Fibroblast of lung (primary cell): ENCODE measurements around the gene ZNF653. TPM values are rescaled to one million over a fixed set of nuclear protein-coding genes. Genes with fewer than 3 reads are reported as not detected.

Experiments used
- DNase-seq, 2 donors: peaks; one replicate each; pipeline versions ENCODE4 v3.0.0 to v3.0.0-alpha.2; 2010; ENCODE audit warnings: low read depth in 2 of 2
- H2AFZ ChIP-seq: 2 replicates; pipeline ENCODE4 v1.5.1; 2012; ENCODE audit warnings: low read length, control low read depth, inconsistent platforms
- H3K27ac ChIP-seq: 2 replicates; pipeline ENCODE4 v1.5.1; 2011; ENCODE audit warnings: low read length, control low read depth; ENCODE audit not compliant: insufficient read depth
- H3K27me3 ChIP-seq: 2 replicates; pipeline ENCODE4 v1.5.1; 2011; ENCODE audit warnings: mild to moderate bottlenecking, low read length; ENCODE audit not compliant: control insufficient read depth, insufficient read depth
- H3K36me3 ChIP-seq: 2 replicates; pipeline ENCODE4 v1.5.1; 2011; ENCODE audit warnings: low read length; ENCODE audit not compliant: control insufficient read depth, insufficient read depth
- H3K4me1 ChIP-seq: 2 replicates; pipeline ENCODE4 v1.5.1; 2011; ENCODE audit warnings: low read length; ENCODE audit not compliant: control insufficient read depth, insufficient read depth; ENCODE audit errors: extremely low read depth
- H3K4me2 ChIP-seq: 2 replicates; pipeline ENCODE4 v1.5.1; 2011; ENCODE audit warnings: low read length, control low read depth; ENCODE audit not compliant: insufficient read depth; ENCODE audit errors: extremely low read depth
- H3K4me3 ChIP-seq, 4 experiments: fragments of 200-600 bp in 1 of 4; sonication (generic) in 1 of 4; replicated peaks in 1 of 4; 2 replicates each; pipeline ENCODE4 v1.5.1; 2011 to 2016; ENCODE audit warnings: low read length in 4 of 4, low read depth in 3 of 4, mild to moderate bottlenecking in 3 of 4, control low read depth in 2 of 4, inconsistent platforms in 1 of 4, mixed read lengths in 1 of 4; ENCODE audit not compliant: insufficient read depth in 1 of 4; ENCODE audit errors: control extremely low read depth in 1 of 4
- H3K79me2 ChIP-seq: 2 replicates; pipeline ENCODE4 v1.5.1; 2012; ENCODE audit warnings: mild to moderate bottlenecking, low read length, inconsistent platforms; ENCODE audit not compliant: control insufficient read depth, insufficient read depth
- H3K9ac ChIP-seq: 2 replicates; pipeline ENCODE4 v1.5.1; 2011; ENCODE audit warnings: mild to moderate bottlenecking, low read length, control low read depth; ENCODE audit not compliant: insufficient read depth
- H3K9me3 ChIP-seq: 2 replicates; pipeline ENCODE4 v1.5.1; 2012; ENCODE audit warnings: low read depth, low read length; ENCODE audit not compliant: control insufficient read depth, insufficient read depth
- H4K20me1 ChIP-seq: 2 replicates; pipeline ENCODE4 v1.5.1; 2011; ENCODE audit warnings: low read length; ENCODE audit not compliant: control insufficient read depth, insufficient read depth; ENCODE audit errors: extremely low read depth
- CTCF ChIP-seq, 2 donors: IDR thresholded peaks in 1 of 2; conservative IDR thresholded peaks in 1 of 2; 1 replicate in 1 of 2; 2 replicates in 1 of 2; pipeline ENCODE4 v1.5.1; 2011 to 2012; ENCODE audit warnings: low read length in 2 of 2, control low read depth in 1 of 2, inconsistent platforms in 1 of 2, low read depth in 1 of 2, mild to moderate bottlenecking in 1 of 2
- EZH2 ChIP-seq: IDR thresholded peaks from 2 replicates; pipeline ENCODE4 v1.5.1; 2012; ENCODE audit warnings: low read length, control low read depth, mild to moderate bottlenecking; ENCODE audit errors: missing control alignments
- polyA plus RNA-seq, 2 donors: library from polyadenylated mRNA; depleted of rRNA in 1 of 2; stranded (reverse) in 1 of 2; unstranded in 1 of 2; fragments of >200 nt; gene quantifications; 2 replicates each; pipeline ENCODE4 v1.2.1, GENCODE V29; 2011 to 2012; ENCODE audit warnings: missing spikeins in 1 of 2
- total RNA-seq: library from RNA; depleted of rRNA; stranded (reverse); fragments of >200 nt; gene quantifications from 2 replicates; pipeline ENCODE4 v1.2.1, GENCODE V29; 2014

ZNF653 gene
- total and polyA plus RNA-seq, 2 donors (not counting 1 experiment from before 2014, with no cell fraction given): 3.1 to 3.5 TPM

- Histone ChIP-seq H4K20me1 (no peaks in the 10 kb centered on the region), H3K4me1 (peaks cover 22% of the 10 kb centered on the region), H3K9me3 (no peaks in the 10 kb centered on the region), H3K27me3 (no peaks in the 10 kb centered on the region), H3K4me2 (no peak overlapping the region), H3K79me2 (peaks cover 4% of the 10 kb centered on the region), H3K4me3 (no peak overlapping the region), H3K9ac (no peak overlapping the region), H3K27ac (no peak overlapping the region), H2AFZ (no peak overlapping the region), H3K36me3 (no peaks in the 10 kb centered on the region)
- DNase-seq: peak; percentile 82 to 84
- TF ChIP-seq EZH2 (no peak), CTCF (conservative IDR thresholded peaks at IDR 0.05 in 1 of 2, IDR thresholded peaks at IDR 0.05 in 1 of 2; ENCODE audit: low read depth in 1 of 2, low read length in 2 of 2) (peak; percentile 24 to 32)
These were observed 24.8 kb upstream of the ZNF653 start for GRCh38 chr19:11530432-11530831.

- peaks cover 4% of the 10 kb centered on the region for H3K79me2 ChIP-seq
- H3K9ac ChIP-seq: peak within 1 kb of the TSS; percentile 62
- H3K4me2 ChIP-seq: peak within 1 kb of the TSS; percentile 94
- H2AFZ ChIP-seq: peak within 1 kb of the TSS; percentile 69
- no peaks in the 10 kb centered on the region for H3K9me3 ChIP-seq
- peak within 1 kb of the TSS; percentile 64 to 86 (median 74) for H3K4me3 ChIP-seq
- peak within 1 kb of the TSS; percentile 46 for H3K27ac ChIP-seq
- TF ChIP-seq EZH2: no peak
- no peak for TF ChIP-seq CTCF (conservative IDR thresholded peaks at IDR 0.05 in 1 of 2, IDR thresholded peaks at IDR 0.05 in 1 of 2; ENCODE audit: low read depth in 1 of 2, low read length in 2 of 2)
- H4K20me1 ChIP-seq: no peaks in the 10 kb centered on the region
- peak; percentile 98 for DNase-seq
- no peaks in the 10 kb centered on the region for H3K36me3 ChIP-seq
- H3K4me1 ChIP-seq: peaks cover 17% of the 10 kb centered on the region
- no peaks in the 10 kb centered on the region for H3K27me3 ChIP-seq
These were observed 23.1 kb upstream of the ZNF653 start, which contains the start of gene ECSIT for GRCh38 chr19:11528551-11529341. TSS of gene ECSIT (minus strand) at chr19:11529134. CDS start at chr19:11519170, 9,964 bp downstream.

DNA sequence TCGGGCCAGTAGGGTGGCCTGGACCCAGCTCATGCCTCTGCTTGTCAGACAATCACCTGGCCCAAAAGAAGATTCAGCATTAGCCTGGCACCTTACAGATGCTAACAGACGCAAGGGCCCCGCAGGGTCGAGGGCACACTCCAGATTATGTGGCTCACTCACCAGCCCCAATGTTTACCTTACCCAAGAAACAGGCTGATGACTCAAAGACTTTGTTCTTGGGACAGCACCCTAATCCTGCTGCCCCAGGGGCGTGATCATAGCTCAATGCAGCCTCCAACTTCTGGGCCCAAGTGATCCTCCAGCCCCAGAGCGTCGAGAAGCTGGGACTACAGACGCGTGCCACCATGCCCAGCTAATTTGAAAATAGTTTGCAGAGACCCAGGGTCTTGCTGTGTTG lies 13.5 kb upstream of the ZNF653 start:
- no peak overlapping the region for H3K4me2 ChIP-seq
- H3K27ac ChIP-seq: no peak overlapping the region
- H3K4me1 ChIP-seq: no peaks in the 10 kb centered on the region
- no peak overlapping the region for H3K4me3 ChIP-seq
- H3K9ac ChIP-seq: no peak overlapping the region
- no peak for TF ChIP-seq EZH2
- no peaks in the 10 kb centered on the region for H3K36me3 ChIP-seq
- no peak for DNase-seq
- H2AFZ ChIP-seq: no peak overlapping the region
- H4K20me1 ChIP-seq: no peaks in the 10 kb centered on the region
- no peaks in the 10 kb centered on the region for H3K79me2 ChIP-seq
- no peaks in the 10 kb centered on the region for H3K27me3 ChIP-seq
- no peaks in the 10 kb centered on the region for H3K9me3 ChIP-seq
